ENCODE measurements around the gene PDZRN4. TPM values are rescaled to one million over a fixed set of nuclear protein-coding genes. Genes with fewer than 3 reads are reported as not detected.

Gene PDZRN4
- total and polyA plus RNA-seq, 2 donors (not counting 3 experiments of a cell fraction or from before 2014, with no cell fraction given) = not detected

DNA sequence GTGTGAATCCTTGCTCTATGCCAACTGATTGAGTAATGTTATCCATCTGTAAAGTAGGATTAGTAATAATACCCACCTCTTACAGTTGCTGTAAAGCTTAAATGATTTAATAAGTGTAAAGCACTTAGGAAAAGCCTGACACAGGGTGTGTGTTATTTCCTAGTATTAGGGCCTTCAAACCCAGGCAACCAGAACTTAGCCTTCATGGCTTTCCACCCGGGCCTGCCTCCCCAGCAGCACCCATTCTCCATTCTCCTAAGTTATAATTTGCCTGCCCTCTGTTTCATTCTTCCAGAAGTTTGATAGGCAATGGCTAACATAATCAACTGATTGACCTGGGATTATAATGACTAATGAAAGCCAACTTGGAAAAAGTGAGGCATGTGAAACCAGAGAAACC, 20.4 kb upstream of the PDZRN4 start:
- ChIA-PET CTCF (interaction anchor here (0.6 to 1.2 kb wide), 3 partner anchors 23 to 216 kb away, joined by 3 read pairs; no protein-coding TSS in a partner anchor), POLR2A (no interaction called here)
- no peaks in the 10 kb centered on the region for H3K27me3 ChIP-seq (ENCODE audit: control insufficient read depth in 2 of 2, insufficient read depth in 2 of 2, low read length in 2 of 2)
- no peaks in the 10 kb centered on the region for H3K79me2 ChIP-seq (ENCODE audit: control insufficient read depth, insufficient read depth, low read length)
- no peak for TF ChIP-seq EZH2 (IDR thresholded peaks at IDR 0.05; ENCODE audit: borderline replicate concordance, low read depth, low read length, severe bottlenecking)
- TF ChIP-seq POLR2AphosphoS5 (IDR thresholded peaks at IDR 0.05; ENCODE audit: insufficient read depth, low read depth, low read length) = no peak
- no peak for TF ChIP-seq GATA2 (IDR thresholded peaks at IDR 0.05; ENCODE audit: insufficient read depth, insufficient read length, low read depth, low read length)
- no peak for TF ChIP-seq POLR2A (IDR thresholded peaks at IDR 0.05; ENCODE audit: low read depth, low read length)
- no peak for TF ChIP-seq FOS (IDR thresholded peaks at IDR 0.05; ENCODE audit: borderline replicate concordance, insufficient read depth, low read length)
- TF ChIP-seq, protein P1, sequence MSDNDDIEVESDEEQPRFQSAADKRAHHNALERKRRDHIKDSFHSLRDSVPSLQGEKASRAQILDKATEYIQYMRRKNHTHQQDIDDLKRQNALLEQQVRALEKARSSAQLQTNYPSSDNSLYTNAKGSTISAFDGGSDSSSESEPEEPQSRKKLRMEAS (IDR thresholded peaks at IDR 0.05; ENCODE audit: insufficient read depth, insufficient read length) = no peak
- no peak for TF ChIP-seq JUN (IDR thresholded peaks at IDR 0.05; ENCODE audit: borderline replicate concordance, insufficient read depth, insufficient read length, low read depth)
- TF ChIP-seq, protein P2, sequence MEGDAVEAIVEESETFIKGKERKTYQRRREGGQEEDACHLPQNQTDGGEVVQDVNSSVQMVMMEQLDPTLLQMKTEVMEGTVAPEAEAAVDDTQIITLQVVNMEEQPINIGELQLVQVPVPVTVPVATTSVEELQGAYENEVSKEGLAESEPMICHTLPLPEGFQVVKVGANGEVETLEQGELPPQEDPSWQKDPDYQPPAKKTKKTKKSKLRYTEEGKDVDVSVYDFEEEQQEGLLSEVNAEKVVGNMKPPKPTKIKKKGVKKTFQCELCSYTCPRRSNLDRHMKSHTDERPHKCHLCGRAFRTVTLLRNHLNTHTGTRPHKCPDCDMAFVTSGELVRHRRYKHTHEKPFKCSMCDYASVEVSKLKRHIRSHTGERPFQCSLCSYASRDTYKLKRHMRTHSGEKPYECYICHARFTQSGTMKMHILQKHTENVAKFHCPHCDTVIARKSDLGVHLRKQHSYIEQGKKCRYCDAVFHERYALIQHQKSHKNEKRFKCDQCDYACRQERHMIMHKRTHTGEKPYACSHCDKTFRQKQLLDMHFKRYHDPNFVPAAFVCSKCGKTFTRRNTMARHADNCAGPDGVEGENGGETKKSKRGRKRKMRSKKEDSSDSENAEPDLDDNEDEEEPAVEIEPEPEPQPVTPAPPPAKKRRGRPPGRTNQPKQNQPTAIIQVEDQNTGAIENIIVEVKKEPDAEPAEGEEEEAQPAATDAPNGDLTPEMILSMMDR (IDR thresholded peaks at IDR 0.05; ENCODE audit: extremely low read depth in 1 of 2, insufficient read depth in 1 of 2, low read depth in 1 of 2, low read length in 2 of 2) = no peak
- no peak for TF ChIP-seq MYC (IDR thresholded peaks at IDR 0.05; ENCODE audit: low read depth, low read length)
- no peak for DNase-seq (ENCODE audit: low read depth, low spot score)
- no peaks in the 10 kb centered on the region for H3K9me3 ChIP-seq (replicated peaks; ENCODE audit: control insufficient read depth, insufficient read depth, low read length)
- H3K4me2 ChIP-seq (ENCODE audit: insufficient read depth, low read length) = no peak overlapping the region
- dilution Hi-C loops (cut with MboI; ENCODE audit: extremely low pct_ligation_motif_present, low sequenced_read_pairs) (no loop called here), intact Hi-C loops (cut with micrococcal nuclease) (no loop called here)
- no TSS peak for BruUV-seq (replicated peaks)
- no peaks in the 10 kb centered on the region for H3K9me1 ChIP-seq (replicated peaks; ENCODE audit: control insufficient read depth, extremely low read depth, insufficient read depth, low read length)
- H3K36me3 ChIP-seq (ENCODE audit: control insufficient read depth in 2 of 2, extremely low read depth in 1 of 2, insufficient read depth in 2 of 2, low read length in 2 of 2) = no peaks in the 10 kb centered on the region
- FAIRE-seq = no peak
- H3K9ac ChIP-seq (replicated peaks; ENCODE audit: extremely low read depth, insufficient read depth, low read length) = no peak overlapping the region
- H3K4me3 ChIP-seq (replicated peaks in 1 of 3; ENCODE audit: insufficient read depth in 1 of 3, low read depth in 1 of 3, low read length in 3 of 3) = no peak overlapping the region
- no peak overlapping the region for H2AFZ ChIP-seq (ENCODE audit: low read depth, low read length)
- H3K27ac ChIP-seq (ENCODE audit: insufficient read depth, low read depth, low read length) = no peak overlapping the region
- H3K4me1 ChIP-seq (ENCODE audit: control insufficient read depth, extremely low read depth, insufficient read depth, low read length) = no peaks in the 10 kb centered on the region
- no peaks in the 10 kb centered on the region for H4K20me1 ChIP-seq (replicated peaks; ENCODE audit: control insufficient read depth, extremely low read depth, insufficient read depth, low read length)
